SK-N-SH treated with all-trans-retinoic acid at 6 μM for 48 hours (cell line): ENCODE data around the gene PTTG1IP.

Experiments used
- ATAC-seq: fragments of 200-7000 bp; cut with Tn5 transposase; 3 replicates; pipeline ENCODE4 v1.9.1; 2020; ENCODE audit warnings: mild to moderate bottlenecking, moderate library complexity
- BACH2 ChIP-seq: fragments of 250-450 bp; sonication (Bioruptor Pico); IDR thresholded peaks from 2 replicates; pipeline ENCODE4 v1.9.0; 2021; ENCODE audit warnings: mild to moderate bottlenecking, borderline replicate concordance
- CREB5 ChIP-seq: fragments of 250-450 bp; sonication (Bioruptor Pico); IDR thresholded peaks from 2 replicates; pipeline ENCODE4 v1.5.1; 2020; ENCODE audit warnings: low read depth, mild to moderate bottlenecking, moderate library complexity
- CSDC2 ChIP-seq: fragments of 250-450 bp; sonication (Bioruptor Pico); IDR thresholded peaks from 2 replicates; pipeline ENCODE4 v1.5.0; 2020; ENCODE audit warnings: mild to moderate bottlenecking, moderate library complexity
- CSRNP3 ChIP-seq: fragments of 250-450 bp; sonication (Bioruptor Pico); IDR thresholded peaks from 2 replicates; pipeline ENCODE4 v1.5.1; 2021; ENCODE audit warnings: mild to moderate bottlenecking, moderate library complexity
- ESRRG ChIP-seq: fragments of 250-450 bp; sonication (Bioruptor Pico); IDR thresholded peaks from 2 replicates; pipeline ENCODE4 v1.6.1; 2021; ENCODE audit warnings: mild to moderate bottlenecking
- ISL1 ChIP-seq: fragments of 250-450 bp; sonication (Bioruptor Pico); IDR thresholded peaks from 2 replicates; pipeline ENCODE4 v2.1.2; 2022; ENCODE audit warnings: mild to moderate bottlenecking, moderate library complexity
- OSR1 ChIP-seq: fragments of 250-450 bp; sonication (Bioruptor Pico); IDR thresholded peaks from 2 replicates; pipeline ENCODE4 v1.8.0; 2022; ENCODE audit warnings: moderate library complexity, mild to moderate bottlenecking, inconsistent platforms
- PATZ1 ChIP-seq: fragments of 250-450 bp; sonication (Bioruptor Pico); IDR thresholded peaks from 2 replicates; pipeline ENCODE4 v1.8.0; 2020; ENCODE audit warnings: mild to moderate bottlenecking, moderate library complexity, borderline replicate concordance
- PPARA ChIP-seq: fragments of 250-450 bp; sonication (Bioruptor Pico); IDR thresholded peaks from 2 replicates; pipeline ENCODE4 v1.5.0; 2020; ENCODE audit warnings: mild to moderate bottlenecking, borderline replicate concordance
- RARB ChIP-seq: fragments of 250-450 bp; sonication (Bioruptor Pico); IDR thresholded peaks from 2 replicates; pipeline ENCODE4 v1.8.0; 2021; ENCODE audit warnings: mild to moderate bottlenecking, moderate library complexity
- SNAI2 ChIP-seq: fragments of 250-450 bp; sonication (Bioruptor Pico); IDR thresholded peaks from 2 replicates; pipeline ENCODE4 v1.5.0; 2020; ENCODE audit warnings: mild to moderate bottlenecking, moderate library complexity
- TOX ChIP-seq: fragments of 250-450 bp; sonication (Bioruptor Pico); IDR thresholded peaks from 2 replicates; pipeline ENCODE4 v1.8.0; 2021; ENCODE audit warnings: mild to moderate bottlenecking, moderate library complexity, borderline replicate concordance
- TSHZ2 ChIP-seq: fragments of 250-450 bp; sonication (Bioruptor Pico); IDR thresholded peaks from 2 replicates; pipeline ENCODE4 v1.5.0; 2020; ENCODE audit warnings: mild to moderate bottlenecking, moderate library complexity
- ZC3H10 ChIP-seq: fragments of 250-450 bp; sonication (Bioruptor Pico); IDR thresholded peaks from 2 replicates; pipeline ENCODE4 v1.5.1; 2021; ENCODE audit warnings: mild to moderate bottlenecking, moderate library complexity
- ZFP30 ChIP-seq: fragments of 450-650 bp; formaldehyde crosslinking; IDR thresholded peaks from 2 replicates; pipeline ENCODE4 v1.5.0; 2022; ENCODE audit warnings: mild to moderate bottlenecking, moderate library complexity
- ZNF565 ChIP-seq: fragments of 450-650 bp; formaldehyde crosslinking; conservative IDR thresholded peaks from 2 replicates; pipeline ENCODE4 v1.5.0; 2020; ENCODE audit warnings: low read depth, mild to moderate bottlenecking, moderate library complexity
- ZNF70 ChIP-seq: fragments of 450-650 bp; formaldehyde crosslinking; IDR thresholded peaks from 2 replicates; pipeline ENCODE4 v1.5.0; 2020; ENCODE audit warnings: mild to moderate bottlenecking, moderate library complexity
- ZNF8 ChIP-seq: fragments of 450-650 bp; formaldehyde crosslinking; IDR thresholded peaks from 2 replicates; pipeline ENCODE4 v1.5.0; 2020; ENCODE audit warnings: mild to moderate bottlenecking, moderate library complexity

PTTG1IP gene

GRCh38 chr21:44907225-44907965 lies 33.9 kb upstream of the PTTG1IP start:
- no peak for ATAC-seq
- no peak for TF ChIP-seq ZNF70 (CRISPR knock-in tag)
- no peak for TF ChIP-seq CREB5 (CRISPR knock-in tag)
- no peak for TF ChIP-seq CSDC2 (CRISPR knock-in tag)
- no peak for TF ChIP-seq PATZ1 (CRISPR knock-in tag)
- no peak for TF ChIP-seq TSHZ2
- no peak for TF ChIP-seq ESRRG (CRISPR knock-in tag)
- no peak for TF ChIP-seq CSRNP3 (CRISPR knock-in tag)
- TF ChIP-seq ISL1 (CRISPR knock-in tag): no peak
- no peak for TF ChIP-seq OSR1
- TF ChIP-seq ZNF8 (CRISPR knock-in tag): no peak
- no peak for TF ChIP-seq ZFP30 (CRISPR knock-in tag)
- TF ChIP-seq PPARA (CRISPR knock-in tag): no peak

GRCh38 chr21:44905728-44906090 lies 32.2 kb upstream of the PTTG1IP start:
- no peak for ATAC-seq
- TF ChIP-seq PATZ1 (CRISPR knock-in tag): no peak

GRCh38 chr21:44905016-44905727 lies 31.7 kb upstream of the PTTG1IP start:
- no peak for ATAC-seq
- TF ChIP-seq ISL1 (CRISPR knock-in tag): no peak
- no peak for TF ChIP-seq TOX
- no peak for TF ChIP-seq ZNF70 (CRISPR knock-in tag)
- TF ChIP-seq PATZ1 (CRISPR knock-in tag): no peak
- no peak for TF ChIP-seq SNAI2 (CRISPR knock-in tag)
- no peak for TF ChIP-seq RARB (CRISPR knock-in tag)
- TF ChIP-seq ZNF8 (CRISPR knock-in tag): no peak
- TF ChIP-seq ZC3H10 (CRISPR knock-in tag): no peak
- no peak for TF ChIP-seq CREB5 (CRISPR knock-in tag)
- no peak for TF ChIP-seq BACH2 (CRISPR knock-in tag)
- no peak for TF ChIP-seq ZNF565 (CRISPR knock-in tag)
- TF ChIP-seq, all 23 proteins: peak for 0
